HG03342 (cell line): ENCODE data around the gene FAM13B.
"Not testable (repeated sequence)": the region's sequence is repeated elsewhere in the genome, so short reads cannot be mapped to it uniquely, and the experiment has no call there.

Experiments used
- ATAC-seq: cut with Tn5 transposase; IDR thresholded peaks from one replicate; pipeline ENCODE4 v1.9.1; 2021; ENCODE audit warnings: mild to moderate bottlenecking, moderate library complexity; ENCODE audit not compliant: unreplicated experiment

FAM13B gene

DNA sequence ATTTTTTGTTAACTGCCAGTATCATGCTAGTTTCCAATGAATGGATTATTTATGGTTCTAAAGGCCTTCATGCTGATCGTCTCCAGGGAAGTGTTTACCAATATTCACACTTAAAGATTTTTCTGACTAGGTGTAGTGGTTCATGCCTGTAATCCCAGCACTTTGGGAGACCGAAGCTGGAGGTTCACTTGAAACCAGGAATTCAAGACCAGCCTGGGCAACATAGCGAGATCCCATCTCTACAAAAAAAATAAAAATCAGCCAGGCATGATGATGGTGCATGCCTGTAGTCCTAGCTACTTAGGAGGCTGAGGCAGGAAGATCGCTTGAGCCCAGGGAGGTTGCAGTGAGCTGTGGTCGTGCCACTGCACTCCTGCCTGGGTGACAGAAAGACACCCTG lies 43.5 kb downstream of the FAM13B start:
- no peak for ATAC-seq

DNA sequence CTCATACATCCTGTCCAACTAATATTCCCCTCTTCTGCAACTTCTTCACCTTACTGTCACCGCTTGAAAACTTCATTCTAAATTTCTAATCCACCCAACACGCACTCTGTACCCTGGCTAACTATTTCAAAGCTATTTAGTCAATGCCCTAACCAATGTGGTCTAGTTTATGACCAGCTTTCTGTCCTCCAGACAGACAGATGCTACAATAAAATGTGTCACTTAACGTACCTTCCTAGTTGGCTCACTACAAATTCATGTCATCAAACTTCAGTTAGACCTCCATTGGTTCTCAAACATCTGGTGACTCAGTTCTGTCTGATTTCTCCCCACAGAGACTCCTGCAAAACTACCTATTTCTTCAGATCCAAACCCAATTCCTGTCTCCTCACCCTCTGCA lies 57.7 kb downstream of the FAM13B start:
- no peak for ATAC-seq

DNA sequence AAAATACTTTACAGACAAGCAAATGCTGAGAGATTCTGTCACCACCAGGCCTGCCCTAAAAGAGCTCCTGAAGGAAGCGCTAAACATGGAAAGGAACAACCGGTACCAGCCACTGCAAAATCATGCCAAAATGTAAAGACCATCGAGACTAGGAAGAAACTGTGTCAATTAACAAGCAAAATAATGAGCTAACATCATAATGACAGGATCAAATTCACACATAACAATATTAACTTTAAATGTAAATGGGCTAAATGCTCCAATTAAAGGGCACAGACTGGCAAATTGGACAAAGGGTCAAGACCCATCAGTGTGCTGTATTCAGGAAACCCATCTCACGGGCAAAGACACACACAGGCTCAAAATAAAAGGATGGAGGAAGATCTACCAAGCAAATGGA lies 62.5 kb downstream of the FAM13B start:
- not testable (repeated sequence) for ATAC-seq

DNA sequence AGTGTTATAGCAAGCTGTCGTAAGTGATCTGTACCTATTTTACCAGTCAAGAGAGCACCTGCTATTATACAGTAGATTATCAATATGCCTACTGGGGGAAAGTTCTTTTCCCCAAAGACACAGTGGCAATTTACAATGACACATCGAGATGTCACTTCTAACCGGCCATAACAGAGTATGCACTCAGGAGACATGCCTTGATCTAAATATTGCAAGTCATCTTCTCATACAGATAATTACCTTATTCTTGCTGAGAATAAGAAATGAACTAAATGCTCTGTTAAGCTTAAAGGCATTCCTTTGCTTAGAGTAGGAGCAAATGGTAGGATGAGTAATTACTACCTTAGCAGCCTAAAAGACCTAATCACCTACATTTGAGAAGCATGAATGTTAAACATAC lies 72.1 kb downstream of the FAM13B start:
- no peak for ATAC-seq

DNA sequence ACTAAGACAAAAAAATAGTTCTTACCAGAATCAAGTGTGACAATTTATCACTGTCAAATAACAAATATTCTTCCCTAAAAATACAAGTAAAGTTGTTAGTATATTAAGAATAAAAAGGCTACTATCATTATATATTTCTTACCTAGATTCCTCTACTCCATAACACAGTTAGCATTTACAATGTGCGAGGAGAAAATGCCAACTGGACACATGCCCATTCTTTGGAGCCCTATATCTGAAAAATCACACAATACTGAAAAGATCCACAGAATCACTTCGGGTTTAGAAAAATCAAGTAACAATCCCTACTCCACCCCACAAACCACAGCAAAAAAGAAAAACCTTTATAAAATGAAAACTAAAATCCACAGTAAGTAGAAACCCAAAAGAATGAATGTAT lies 72.7 kb downstream of the FAM13B start:
- ATAC-seq = no peak

DNA sequence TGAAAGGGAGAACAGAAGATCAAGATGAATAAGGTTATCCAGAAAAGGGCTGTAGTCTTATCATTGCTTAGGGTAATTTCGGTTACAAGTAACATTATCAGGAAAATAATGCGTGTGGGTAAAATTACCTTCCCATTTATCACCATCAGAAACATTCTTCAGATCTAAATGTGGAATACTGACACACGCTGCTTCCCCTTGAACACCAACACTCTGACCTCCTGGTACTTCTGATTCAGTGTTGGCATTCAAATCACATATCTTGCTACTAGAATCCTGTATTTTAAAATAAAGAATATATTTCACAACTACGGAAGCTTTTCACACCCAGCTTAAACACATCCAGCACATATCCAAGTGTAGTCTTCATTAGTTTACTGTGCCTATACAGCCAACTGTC lies 73.4 kb downstream of the FAM13B start:
- ATAC-seq = no peak

DNA sequence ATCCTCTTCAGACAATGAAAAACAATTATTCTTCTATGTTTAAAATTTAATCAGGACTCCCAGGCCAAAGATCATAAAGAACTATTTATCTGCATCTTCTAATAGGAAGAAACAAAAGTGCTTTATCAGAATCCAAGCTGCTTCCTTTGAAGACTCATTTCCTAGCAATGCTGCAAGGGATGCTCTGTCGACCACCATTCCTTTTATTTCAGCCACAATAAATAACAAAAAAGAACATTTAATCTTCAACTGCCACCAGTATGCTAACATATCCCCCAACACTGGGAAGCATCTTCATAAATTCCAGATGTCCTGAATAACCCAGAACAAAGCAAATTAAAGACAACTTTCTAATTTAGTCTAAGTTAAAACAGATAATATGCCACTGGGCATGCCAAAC lies 74.9 kb downstream of the FAM13B start:
- ATAC-seq = no peak

DNA sequence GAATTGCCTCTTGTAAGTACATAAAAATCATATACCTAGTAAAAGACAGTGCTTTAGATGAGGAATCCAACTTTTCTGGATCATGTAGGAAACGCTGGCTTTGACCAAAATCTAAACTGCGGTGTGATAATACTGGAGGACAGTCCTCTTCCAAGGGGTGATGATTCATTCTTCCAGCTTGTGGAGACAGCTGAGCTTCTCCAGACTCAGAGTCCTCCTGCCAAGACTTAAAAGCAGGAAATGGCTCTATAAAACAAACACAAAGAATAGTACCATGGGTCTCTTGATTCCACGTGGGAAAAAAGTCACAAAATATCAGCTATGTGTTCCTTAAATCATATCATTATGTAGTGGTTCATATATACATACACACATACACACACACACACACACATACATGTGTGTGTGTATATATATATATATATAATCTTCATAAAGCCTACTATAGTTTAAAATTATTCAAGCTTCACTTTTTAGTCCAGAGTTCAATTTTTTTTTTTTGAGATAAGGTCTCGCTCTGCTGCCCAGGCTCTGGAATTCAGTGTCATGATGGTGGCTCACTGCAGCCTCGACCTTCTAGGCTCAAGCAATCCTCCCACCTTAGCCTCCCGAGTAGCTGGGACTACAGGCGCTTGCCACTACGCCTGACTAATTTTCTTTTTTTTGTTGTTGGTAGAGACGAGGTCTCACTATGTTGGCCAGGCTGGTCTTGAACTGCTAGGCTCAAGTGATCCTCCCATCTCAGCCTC lies 78.6 kb downstream of the FAM13B start:
- no peak for ATAC-seq

DNA sequence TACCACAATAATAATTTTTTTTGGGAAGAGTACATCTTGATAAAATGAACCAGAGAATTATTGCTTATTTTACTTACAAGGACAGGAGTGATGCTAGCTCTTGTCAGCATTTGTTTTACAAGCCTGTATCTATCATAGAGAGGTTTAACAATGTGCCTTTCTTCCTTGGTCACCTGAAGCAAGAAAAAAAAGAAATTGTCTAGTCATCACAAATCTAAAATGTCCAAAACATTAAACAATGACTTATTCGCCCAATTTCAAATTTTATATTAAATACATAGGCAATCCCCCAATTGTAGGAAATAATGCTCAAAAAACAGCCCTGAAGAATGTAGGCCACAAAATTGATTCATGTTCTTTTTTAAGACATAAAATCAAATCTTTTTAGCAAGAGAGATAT lies 87.1 kb downstream of the FAM13B start:
- no peak for ATAC-seq

DNA sequence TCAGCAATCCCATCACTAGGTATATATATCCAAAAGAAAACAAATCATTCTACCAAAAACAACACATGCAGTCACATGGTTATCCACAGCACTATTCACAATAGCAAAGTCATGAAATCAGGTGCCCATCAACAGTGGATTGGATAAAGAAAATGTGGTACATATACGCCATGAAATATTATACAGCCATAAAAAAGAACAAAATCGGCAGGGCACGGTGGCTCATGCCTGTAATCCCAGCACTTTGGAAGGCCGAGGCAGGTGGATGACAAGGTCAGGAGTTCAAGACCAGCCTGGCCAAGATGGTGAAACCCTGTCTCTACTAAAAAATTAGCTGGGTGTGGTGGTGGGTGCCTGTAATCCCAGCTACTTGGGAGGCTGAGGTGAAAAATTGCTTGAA lies 88.6 kb downstream of the FAM13B start:
- ATAC-seq = not testable (repeated sequence)

DNA sequence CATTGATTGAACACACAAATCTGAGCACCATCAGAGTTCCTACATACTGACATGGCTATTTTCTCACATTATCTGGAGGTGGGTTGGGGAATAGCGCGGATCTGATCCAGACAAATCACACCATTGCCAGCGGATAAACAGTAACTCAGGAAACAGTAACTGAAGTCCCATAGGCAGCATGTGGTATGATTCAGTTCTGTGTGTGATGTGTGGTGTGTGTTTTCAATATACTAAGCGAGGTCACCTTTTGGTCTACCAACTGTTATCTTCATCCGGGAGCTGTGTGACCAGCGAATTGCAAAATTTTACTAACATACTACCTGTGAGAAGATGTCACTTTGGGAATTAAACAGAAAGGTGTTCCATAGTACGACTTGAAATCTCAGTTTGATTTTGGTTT lies 93.5 kb downstream of the FAM13B start:
- no peak for ATAC-seq

DNA sequence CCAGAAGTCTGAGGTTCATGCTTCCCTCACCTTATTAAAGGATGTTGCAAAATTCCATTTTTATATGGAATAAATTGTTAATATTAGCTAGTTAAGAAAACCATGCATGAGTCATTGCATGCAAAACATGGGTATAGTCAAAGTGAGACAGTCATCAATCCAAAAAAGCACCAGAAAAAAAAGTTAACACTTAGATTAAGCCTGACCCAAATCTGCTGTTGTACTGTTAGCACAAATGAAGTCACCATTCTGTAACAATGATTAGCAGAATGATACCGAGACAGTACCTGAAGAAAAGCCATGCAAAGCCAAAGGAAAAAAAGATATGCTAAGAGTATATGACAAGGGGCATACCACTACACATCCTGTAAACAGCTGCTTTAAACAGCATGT lies 94.1 kb downstream of the FAM13B start:
- ATAC-seq = no peak

DNA sequence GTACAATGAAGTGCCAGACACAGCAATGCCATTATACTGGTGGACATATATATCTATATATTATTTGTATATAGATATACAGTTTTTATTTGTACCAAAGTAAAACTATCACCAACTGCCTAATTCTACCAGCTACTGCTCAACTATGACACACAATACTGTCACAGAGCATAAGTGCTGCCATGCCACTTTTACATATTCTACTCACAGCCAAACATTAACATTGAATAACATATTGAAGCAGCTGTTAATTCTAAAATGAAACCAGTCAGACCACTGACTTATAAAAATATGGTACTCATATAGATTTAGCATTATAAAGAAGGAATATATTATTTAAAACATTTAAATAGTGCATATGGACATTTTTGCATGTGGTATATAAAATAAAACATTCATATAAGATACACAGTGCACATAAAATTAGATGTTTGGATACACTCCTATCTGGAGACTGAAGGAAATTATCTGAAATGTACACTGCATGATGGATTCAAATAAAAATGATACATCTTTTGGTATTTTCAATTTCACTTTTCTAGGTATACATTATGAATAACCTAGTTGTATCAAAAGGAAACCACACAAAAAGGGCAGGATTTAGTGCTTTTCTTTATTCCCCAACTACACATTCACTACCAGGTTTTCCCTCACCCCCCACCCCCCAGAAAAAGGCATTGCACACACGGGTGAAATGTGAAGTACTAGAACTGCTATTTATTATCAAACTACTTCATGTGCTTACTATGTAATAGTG lies 94.7 kb downstream of the FAM13B start:
- ATAC-seq = no peak

DNA sequence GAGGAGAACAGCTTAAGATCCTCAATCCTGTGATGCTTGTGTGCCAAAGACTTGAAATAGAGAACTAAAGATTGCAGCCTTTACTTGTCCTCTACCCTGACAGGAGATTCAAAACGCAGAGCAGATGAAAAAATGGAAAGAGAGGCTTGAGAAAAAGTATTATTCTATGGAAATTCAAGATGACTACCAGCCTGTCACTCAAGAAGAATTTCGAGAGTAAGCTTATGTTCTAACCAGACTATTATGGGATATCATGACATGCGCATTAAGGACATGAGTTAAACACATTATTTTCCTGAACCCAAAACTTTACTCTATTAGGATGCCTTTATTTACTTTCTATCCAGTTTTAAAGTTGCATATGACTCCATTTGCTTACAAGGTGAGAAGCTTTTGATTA lies 97.2 kb downstream of the FAM13B start:
- no peak for ATAC-seq

DNA sequence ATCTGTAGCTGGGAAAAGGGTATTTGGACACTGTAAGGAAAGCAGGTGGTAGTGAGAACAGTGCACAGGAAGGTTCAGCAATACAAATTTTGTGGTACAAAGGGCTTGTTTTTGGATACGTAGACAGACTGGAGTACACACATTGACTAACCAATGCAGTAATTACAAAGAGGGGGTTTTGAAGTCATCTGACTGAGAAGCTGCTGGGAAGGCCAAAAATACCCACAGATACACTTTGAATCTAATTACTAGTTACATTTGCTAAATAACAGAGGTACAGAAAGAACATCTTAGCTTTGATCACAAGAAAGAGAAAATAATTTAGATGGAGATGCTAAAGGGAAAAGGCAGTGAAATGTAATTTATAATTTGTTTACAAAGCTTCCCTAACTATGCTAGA lies 97.7 kb downstream of the FAM13B start:
- ATAC-seq = no peak

DNA sequence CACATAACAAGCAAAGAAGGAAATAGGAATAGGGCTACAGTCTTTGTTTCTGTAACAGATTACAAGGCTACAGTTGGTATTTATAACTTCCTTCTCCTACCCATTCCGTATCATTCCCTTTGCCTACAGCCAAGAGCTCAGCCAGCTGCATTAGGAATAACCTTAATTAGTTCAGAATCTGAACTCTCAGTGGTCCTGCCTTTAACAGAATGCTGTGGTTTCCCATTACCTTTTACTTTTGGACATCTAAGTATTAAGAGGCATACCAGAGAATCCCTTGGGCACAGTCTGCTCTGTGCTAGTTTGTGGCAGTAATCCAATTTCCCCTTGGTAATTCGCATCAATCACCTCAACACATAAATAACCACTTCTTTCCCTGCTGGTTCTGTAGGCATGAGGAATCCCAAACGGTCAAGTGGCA lies 99.4 kb downstream of the FAM13B start:
- no peak for ATAC-seq

DNA sequence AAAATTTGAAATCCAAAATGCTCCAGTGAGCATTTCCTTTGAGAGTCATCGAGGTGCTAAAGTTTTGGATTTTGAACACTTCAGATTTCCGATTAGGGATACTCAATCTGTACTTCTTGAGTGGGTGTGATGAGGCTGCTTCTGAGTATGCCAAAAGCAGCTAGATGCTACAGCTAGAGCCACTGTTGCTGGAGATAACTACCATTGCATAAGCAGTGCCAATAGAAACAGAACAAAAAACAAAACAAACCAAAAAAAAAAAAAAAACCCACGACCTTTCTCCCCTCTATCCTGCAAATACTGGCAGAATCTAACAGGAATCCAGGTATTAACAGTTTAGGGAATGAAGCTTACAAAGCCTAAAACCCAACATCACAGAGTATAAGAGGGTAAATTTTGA lies 100.1 kb downstream of the FAM13B start:
- ATAC-seq = no peak

DNA sequence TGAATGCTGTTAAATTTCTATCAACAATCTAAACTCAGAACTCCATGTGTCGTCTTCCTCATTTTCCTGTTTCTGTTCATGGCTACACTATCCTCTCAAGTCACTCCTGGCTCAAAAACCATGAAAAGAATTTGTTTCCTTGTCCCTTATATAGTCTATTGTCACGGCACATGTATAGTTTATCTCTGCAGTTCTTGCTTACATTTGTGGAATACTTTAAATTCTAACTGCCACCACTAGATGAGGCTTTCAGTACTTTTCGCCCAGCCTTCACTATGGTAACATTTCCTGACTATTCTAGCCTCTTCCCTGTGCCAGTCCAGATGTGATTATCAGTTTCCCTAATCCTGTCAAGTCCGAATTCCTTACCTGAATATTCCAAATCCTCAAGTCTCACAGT lies 109.0 kb downstream of the FAM13B start:
- ATAC-seq = no peak

DNA sequence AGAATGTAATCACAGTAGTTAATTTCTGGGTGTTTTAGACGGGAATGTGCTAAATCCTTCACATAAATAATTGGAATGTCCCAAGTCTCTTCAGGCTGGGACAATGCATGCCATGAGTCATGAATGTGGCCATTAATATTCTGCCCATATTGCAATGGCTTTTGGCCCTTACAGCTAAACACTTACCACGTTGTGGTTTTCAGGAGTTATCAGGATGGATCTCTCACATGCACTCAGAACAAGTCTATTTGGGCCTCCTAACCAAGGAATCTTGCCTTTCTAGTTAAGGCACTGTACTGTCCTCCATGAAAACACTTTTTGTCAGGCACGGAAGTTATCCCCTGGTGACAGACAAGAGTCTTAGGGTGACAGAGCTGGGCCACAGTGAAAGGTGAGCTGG lies 110.9 kb downstream of the FAM13B start:
- no peak for ATAC-seq

DNA sequence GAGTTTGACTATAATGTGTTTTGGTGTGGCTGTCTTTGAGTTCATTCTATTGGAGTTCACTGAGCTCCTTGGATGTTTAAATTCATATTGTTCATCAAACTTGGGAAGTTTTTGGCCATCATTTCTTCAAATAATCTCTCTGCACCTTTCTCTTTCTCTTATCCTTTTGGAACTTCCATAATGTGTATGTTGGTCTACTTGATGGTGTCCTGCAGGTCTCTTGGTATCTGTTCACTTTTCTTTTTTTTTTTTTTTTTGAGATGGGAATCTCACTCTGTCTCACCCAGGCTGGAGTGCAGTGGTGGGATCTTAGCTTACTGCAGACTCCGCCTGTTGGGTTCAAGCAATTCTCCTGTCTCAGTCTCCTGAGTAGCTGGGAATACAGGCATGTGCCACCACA lies 116.0 kb downstream of the FAM13B start:
- no peak for ATAC-seq

DNA sequence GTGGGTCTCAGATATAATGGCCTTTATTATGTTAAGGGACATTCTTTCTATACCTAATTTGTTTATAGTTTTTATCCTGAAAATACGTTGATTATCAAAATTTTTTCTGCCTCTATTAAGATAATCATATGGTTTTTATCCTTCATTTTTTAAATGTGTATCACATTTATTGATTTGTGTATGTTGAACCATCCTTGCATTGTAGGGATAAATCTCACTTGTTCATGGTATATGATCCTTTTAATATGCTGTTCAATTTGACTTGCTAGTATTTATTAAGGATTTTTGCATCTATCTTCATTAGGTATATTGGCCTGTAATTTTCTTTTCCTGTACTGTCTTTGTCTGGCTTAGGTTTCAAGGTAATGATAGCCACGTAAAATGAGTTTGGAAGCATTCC lies 118.1 kb downstream of the FAM13B start:
- ATAC-seq = no peak

DNA sequence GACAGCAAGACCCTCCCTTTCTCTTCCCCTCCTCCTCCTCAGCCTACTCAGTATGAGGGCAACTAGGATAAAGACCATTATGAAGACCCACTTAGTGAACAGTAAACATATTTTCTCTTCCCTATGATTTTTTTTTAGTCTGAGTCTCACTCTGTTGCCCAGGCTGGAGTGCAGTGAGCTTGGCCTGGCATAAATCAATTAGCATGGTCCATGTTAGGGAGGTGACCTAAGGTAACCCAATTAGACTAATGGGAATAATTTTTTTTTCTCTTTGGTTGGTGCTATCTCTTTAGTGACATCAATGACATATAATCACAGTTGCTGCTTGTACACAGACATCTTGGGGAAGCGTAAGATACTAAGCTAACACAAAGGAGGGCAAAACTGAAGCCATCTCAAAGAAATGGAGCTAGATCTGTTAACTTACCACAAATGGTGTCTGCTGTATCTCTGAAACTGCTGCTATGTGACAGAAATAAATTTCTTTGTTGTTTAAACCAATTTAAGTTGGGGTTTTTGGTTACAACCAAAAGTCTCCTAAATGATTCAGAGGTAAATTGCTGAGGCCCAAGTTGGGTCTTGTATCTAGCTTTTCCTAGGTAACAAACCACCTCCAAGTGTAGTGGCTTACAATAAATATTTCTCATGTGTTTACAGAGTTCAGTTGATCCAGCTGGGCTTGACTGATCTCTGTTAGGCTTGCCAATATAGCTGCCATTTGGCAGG lies 130.3 kb downstream of the FAM13B start:
- no peak for ATAC-seq
